Suprapubic skin (tissue), 4 donors: ENCODE measurements around the gene CCDC85C. TPM values are rescaled to one million over a fixed set of nuclear protein-coding genes. Genes with fewer than 3 reads are reported as not detected.
A peak's percentile ranks its signal among the peaks of the same experiment; 100 is the strongest.

Experiments used
- DNase-seq, 2 donors: peaks; one replicate each; pipeline ENCODE4 v3.0.0-alpha.2; 2019; ENCODE audit warnings: low spot score in 2 of 2
- H3K27ac ChIP-seq: fragments of 200-600 bp; sonication (generic); one replicate; pipeline ENCODE4 v1.5.1; 2019
- H3K27me3 ChIP-seq: fragments of 200-600 bp; sonication (generic); one replicate; pipeline ENCODE4 v1.5.1; 2019
- H3K36me3 ChIP-seq: fragments of 200-600 bp; sonication (generic); one replicate; pipeline ENCODE4 v1.5.1; 2019
- H3K4me1 ChIP-seq: fragments of 200-600 bp; sonication (generic); one replicate; pipeline ENCODE4 v1.5.1; 2019
- H3K4me3 ChIP-seq: fragments of 200-600 bp; sonication (generic); one replicate; pipeline ENCODE4 v1.5.1; 2019; ENCODE audit warnings: mild to moderate bottlenecking
- H3K9me3 ChIP-seq: fragments of 200-600 bp; sonication (generic); one replicate; pipeline ENCODE4 v1.5.1; 2019
- EP300 ChIP-seq: sonication (generic); formaldehyde crosslinking; IDR thresholded peaks from one replicate; pipeline ENCODE4 v1.6.1; 2017; ENCODE audit warnings: antibody characterized with exemption
- POLR2A ChIP-seq, 2 donors: fragments of 450-650 bp; IDR thresholded peaks; one replicate each; pipeline ENCODE4 v1.6.1; 2017; ENCODE audit warnings: antibody characterized with exemption in 2 of 2, mild to moderate bottlenecking in 2 of 2, moderate library complexity in 2 of 2
- POLR2AphosphoS5 ChIP-seq, 3 donors: sonication (generic); formaldehyde crosslinking; IDR thresholded peaks; one replicate each; pipeline ENCODE4 v1.6.1; 2017; ENCODE audit warnings: antibody characterized with exemption in 3 of 3
- WGBS: methylation state at CpG from one replicate; pipeline ENCODE4 v1.1.5; 2018; 5-methylcytosine and 5-hydroxymethylcytosine counted together
- total RNA-seq, 4 donors: library from RNA; depleted of rRNA; stranded (reverse); fragments of >200 nt; gene quantifications; one replicate each; pipeline ENCODE4 v1.1.0, GENCODE V29; 2016
- TF ChIP-seq, protein P1 (sequence below), 2 donors: fragments of 200-600 bp in 1 of 2; fragments of 450-650 bp in 1 of 2; sonication (generic) in 1 of 2; IDR thresholded peaks; one replicate each; pipeline ENCODE4 v1.5.1; 2016 to 2019; ENCODE audit warnings: antibody characterized with exemption in 2 of 2, mild to moderate bottlenecking in 1 of 2, moderate library complexity in 1 of 2

CCDC85C gene
- total RNA-seq, 4 donors from 2014 or later, result 18.8 to 53.2 (median 48.0) TPM

DNA sequence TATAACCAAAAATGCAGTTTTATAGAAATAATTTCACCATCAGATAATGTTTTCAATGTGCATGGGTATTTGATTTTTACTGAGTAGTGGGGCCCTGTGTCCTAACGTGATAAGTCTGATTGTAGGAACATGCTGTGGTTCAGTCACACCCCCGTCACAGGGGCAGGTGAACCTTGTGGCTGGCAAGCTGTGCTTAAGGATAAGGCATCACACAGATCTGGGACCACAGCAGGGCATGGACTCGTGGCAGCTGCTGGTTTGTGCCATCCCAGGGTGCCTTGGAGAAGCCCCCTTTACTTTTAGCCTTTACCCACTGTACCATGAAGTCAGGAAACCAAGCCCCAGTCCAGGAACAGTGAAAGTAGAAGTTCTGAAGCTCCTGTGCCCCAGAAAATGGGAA, 106.1 kb downstream of the CCDC85C start:
- WGBS, result 87% methylated on average over 3 of the region's 3 CpGs

DNA sequence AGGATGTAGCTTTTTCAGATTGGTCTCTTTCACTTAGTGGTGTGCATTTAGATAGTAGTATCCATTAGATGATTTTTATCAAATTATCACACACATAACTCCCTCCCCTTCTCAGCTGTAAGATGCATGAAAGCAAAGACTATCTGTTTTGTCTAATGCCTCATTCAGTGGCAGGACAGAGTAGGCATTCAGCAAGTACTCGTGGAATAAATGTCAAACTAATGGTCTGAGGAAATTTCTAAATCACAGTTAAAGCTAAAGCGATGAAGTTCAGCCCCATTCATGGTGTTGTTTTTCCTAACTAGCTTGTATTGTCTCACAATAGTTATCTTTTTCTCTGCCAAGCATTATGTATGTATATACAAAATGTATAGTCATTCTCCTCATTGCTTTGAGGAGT, 106.7 kb downstream of the CCDC85C start:
- Histone ChIP-seq H3K36me3 (peaks cover 86% of the 10 kb centered on the region), H3K9me3 (no peaks in the 10 kb centered on the region), H3K27me3 (no peaks in the 10 kb centered on the region), H3K4me3 (no peak overlapping the region), H3K4me1 (no peaks in the 10 kb centered on the region), H3K27ac (no peak overlapping the region)
- TF ChIP-seq EP300, result no peak
- TF ChIP-seq POLR2AphosphoS5 (IDR thresholded peaks at IDR 0.05), result no peak
- TF ChIP-seq, protein P1, sequence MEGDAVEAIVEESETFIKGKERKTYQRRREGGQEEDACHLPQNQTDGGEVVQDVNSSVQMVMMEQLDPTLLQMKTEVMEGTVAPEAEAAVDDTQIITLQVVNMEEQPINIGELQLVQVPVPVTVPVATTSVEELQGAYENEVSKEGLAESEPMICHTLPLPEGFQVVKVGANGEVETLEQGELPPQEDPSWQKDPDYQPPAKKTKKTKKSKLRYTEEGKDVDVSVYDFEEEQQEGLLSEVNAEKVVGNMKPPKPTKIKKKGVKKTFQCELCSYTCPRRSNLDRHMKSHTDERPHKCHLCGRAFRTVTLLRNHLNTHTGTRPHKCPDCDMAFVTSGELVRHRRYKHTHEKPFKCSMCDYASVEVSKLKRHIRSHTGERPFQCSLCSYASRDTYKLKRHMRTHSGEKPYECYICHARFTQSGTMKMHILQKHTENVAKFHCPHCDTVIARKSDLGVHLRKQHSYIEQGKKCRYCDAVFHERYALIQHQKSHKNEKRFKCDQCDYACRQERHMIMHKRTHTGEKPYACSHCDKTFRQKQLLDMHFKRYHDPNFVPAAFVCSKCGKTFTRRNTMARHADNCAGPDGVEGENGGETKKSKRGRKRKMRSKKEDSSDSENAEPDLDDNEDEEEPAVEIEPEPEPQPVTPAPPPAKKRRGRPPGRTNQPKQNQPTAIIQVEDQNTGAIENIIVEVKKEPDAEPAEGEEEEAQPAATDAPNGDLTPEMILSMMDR (IDR thresholded peaks at IDR 0.05), result no peak
- no peak for TF ChIP-seq POLR2A (IDR thresholded peaks at IDR 0.05)
- 92% methylated on average over 2 of the region's 2 CpGs for WGBS
- DNase-seq, result no peak

More for the DNA sequence above, 106.1 kb downstream of the CCDC85C start:
- Histone ChIP-seq H3K4me1 (no peaks in the 10 kb centered on the region), H3K27ac (no peak overlapping the region), H3K27me3 (no peaks in the 10 kb centered on the region), H3K4me3 (no peak overlapping the region), H3K36me3 (peaks cover 86% of the 10 kb centered on the region), H3K9me3 (no peaks in the 10 kb centered on the region)
- no peak for TF ChIP-seq EP300
- TF ChIP-seq POLR2A (IDR thresholded peaks at IDR 0.05), result no peak
- TF ChIP-seq POLR2AphosphoS5 (IDR thresholded peaks at IDR 0.05), result no peak
- TF ChIP-seq, protein P1 (IDR thresholded peaks at IDR 0.05), result no peak
- DNase-seq, result no peak

DNA sequence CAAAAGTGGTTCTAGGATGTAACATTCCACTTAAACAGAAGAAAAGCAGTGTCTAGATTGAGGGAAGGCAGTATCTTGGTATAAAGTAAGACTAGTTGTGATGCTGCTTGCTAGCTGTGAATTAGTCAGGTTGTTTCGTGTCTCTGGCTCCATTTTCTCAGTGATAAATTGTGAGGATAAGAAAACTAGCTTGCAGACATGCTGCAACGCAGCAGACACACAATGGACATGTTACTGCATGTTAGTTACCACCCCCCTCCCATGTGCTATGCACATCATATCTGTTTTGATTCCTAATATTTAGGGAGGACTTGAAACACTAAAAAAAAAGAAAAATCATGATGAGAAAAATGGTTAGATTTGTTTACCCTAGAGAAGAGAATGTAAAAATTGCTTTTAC, 119.9 kb downstream of the CCDC85C start:
- H3K27me3 ChIP-seq, result no peaks in the 10 kb centered on the region
- no peaks in the 10 kb centered on the region for H3K9me3 ChIP-seq
- TF ChIP-seq, protein P1 (IDR thresholded peaks at IDR 0.05), result no peak
- TF ChIP-seq POLR2A (IDR thresholded peaks at IDR 0.05), result no peak
- TF ChIP-seq POLR2AphosphoS5 (IDR thresholded peaks at IDR 0.05), result no peak
- TF ChIP-seq EP300, result no peak
- WGBS, result 41% methylated on average over 2 of the region's 2 CpGs
- DNase-seq, result no peak
- no peak overlapping the region for H3K4me3 ChIP-seq
- H3K4me1 ChIP-seq, result peaks cover 42% of the 10 kb centered on the region
- H3K27ac ChIP-seq, result no peak overlapping the region
- H3K36me3 ChIP-seq, result no peaks in the 10 kb centered on the region

DNA sequence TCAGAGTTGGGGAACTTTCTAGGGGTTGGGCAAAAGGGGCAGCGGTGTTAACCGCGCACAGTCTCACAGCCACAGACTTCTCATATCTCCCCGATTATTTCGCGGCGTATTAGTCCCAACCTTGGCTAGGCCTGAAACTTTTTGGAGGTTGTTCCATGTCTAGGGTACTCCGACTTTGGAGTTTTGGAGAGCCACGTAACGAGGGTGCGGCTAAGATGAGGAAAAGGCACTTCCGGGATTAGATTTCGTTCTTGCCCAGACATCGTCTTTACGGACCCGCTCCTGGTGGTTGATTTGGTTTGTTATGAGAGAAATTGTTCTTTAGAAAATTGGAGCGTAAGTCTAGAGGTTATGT, 122.3 kb downstream of the CCDC85C start:
- TF ChIP-seq, protein P1 (IDR thresholded peaks at IDR 0.05), result no peak
- TF ChIP-seq EP300 (no peak), POLR2A (IDR thresholded peaks at IDR 0.05) (no peak), POLR2AphosphoS5 (IDR thresholded peaks at IDR 0.05) (no peak)
- Histone ChIP-seq H3K27ac (peak overlapping the region; percentile 91), H3K27me3 (no peaks in the 10 kb centered on the region), H3K36me3 (no peaks in the 10 kb centered on the region), H3K9me3 (no peaks in the 10 kb centered on the region), H3K4me3 (peak overlapping the region; percentile 85), H3K4me1 (peaks cover 48% of the 10 kb centered on the region)
- DNase-seq, result no peak
- WGBS, result under 1% methylated on average over 17 of the region's 17 CpGs

DNA sequence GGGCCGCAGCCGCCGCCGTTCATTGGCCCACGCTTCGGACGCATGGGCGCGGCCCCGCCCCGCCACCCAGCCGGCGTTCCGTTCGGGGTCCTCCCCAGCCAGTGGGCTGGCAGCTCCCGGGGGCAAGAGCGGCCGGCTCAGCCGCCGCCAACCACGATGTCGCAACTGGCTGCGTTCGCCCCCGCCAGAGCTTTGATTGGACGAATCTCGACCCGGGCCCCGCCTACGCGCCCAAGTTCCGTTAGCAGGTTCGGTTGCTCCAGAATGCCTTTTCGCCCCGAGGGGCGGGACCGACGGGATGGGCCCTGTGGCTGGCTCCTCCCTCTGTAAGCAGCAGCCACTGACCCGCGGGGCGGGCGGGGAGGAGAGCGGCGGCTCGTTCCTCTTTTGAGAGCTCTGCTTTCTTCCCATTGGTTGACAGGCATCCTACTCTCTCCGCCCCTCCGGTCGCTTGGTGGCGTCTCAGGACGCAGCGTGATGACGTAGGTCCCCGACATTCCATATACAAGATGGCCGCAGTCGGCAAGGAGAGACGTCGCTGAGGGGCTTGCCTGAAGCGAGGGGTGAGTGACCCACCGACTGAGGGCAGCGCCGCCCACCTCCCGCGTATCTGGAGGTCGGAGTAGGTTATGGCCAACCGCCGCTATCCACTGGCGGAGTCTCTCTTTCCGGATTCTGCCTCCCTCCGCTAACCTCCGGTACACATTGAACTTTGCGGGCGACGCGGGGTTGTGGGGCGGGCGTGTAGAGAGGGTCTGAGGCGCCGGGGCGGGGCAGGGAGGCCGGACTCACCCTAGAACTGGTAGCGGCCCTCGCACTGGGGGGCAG, 122.9 kb downstream of the CCDC85C start, which contains the start of gene CCNK:
Gene CCNK, plus strand, starts transcription at position 493 of the 828 bp plus-strand sequence. CDS start 11,269 bp downstream, outside the sequence.
- H3K9me3 ChIP-seq, result no peaks in the 10 kb centered on the region

More for the DNA sequence above, 122.9 kb downstream of the CCDC85C start, which contains the start of gene CCNK:
- Histone ChIP-seq H3K27me3 (no peaks in the 10 kb centered on the region), H3K27ac (peak within 1 kb of the TSS; percentile 96), H3K4me3 (peak within 1 kb of the TSS; percentile 85), H3K4me1 (peaks cover 48% of the 10 kb centered on the region), H3K36me3 (no peaks in the 10 kb centered on the region)
- 0% methylated on average over 22 of the region's 82 CpGs for WGBS
- TF ChIP-seq EP300, result no peak
- peak; percentile 72 to 94 for TF ChIP-seq POLR2A (IDR thresholded peaks at IDR 0.05)
- peak; percentile 84 to 98 (median 94) for TF ChIP-seq POLR2AphosphoS5 (IDR thresholded peaks at IDR 0.05)
- TF ChIP-seq, protein P1 (IDR thresholded peaks at IDR 0.05), result no peak
- DNase-seq, result peak; percentile 100
